Kidney epithelial cell (primary cell): ENCODE results near the gene ZNF549. TPM values are rescaled to one million over a fixed set of nuclear protein-coding genes. Genes with fewer than 3 reads are reported as not detected.
"Not testable (repeated sequence)": the region's sequence is repeated elsewhere in the genome, so short reads cannot be mapped to it uniquely, and the experiment has no call there.

ENCODE experiments used
- DNase-seq: peaks from one replicate; pipeline ENCODE4 v3.0.0-alpha.2; 2010; ENCODE audit warnings: low read depth
- H3K27me3 ChIP-seq: 2 replicates; pipeline ENCODE4 v1.6.0; 2011; ENCODE audit warnings: low read length; ENCODE audit not compliant: control insufficient read depth, insufficient read depth
- H3K36me3 ChIP-seq: 2 replicates; pipeline ENCODE4 v1.5.1; 2011; ENCODE audit warnings: low read length; ENCODE audit not compliant: control insufficient read depth, insufficient read depth
- H3K4me3 ChIP-seq: 2 replicates; pipeline ENCODE4 v1.5.1; 2011; ENCODE audit warnings: low read depth, mild to moderate bottlenecking, control low read depth, low read length
- total RNA-seq: library from RNA; depleted of rRNA; stranded (reverse); fragments of >200 nt; gene quantifications from 2 replicates; pipeline ENCODE4 v1.2.3, GENCODE V29; 2015
- TF ChIP-seq, protein P1 (sequence below): IDR thresholded peaks from 2 replicates; pipeline ENCODE4 v1.5.1; 2011; ENCODE audit warnings: mild to moderate bottlenecking, moderate library complexity, low read length, control low read depth, inconsistent platforms; ENCODE audit not compliant: insufficient read depth, poor library complexity, severe bottlenecking

The ZNF549 gene
- 4.8 and 5.1 TPM in 2 replicates for total RNA-seq

DNA sequence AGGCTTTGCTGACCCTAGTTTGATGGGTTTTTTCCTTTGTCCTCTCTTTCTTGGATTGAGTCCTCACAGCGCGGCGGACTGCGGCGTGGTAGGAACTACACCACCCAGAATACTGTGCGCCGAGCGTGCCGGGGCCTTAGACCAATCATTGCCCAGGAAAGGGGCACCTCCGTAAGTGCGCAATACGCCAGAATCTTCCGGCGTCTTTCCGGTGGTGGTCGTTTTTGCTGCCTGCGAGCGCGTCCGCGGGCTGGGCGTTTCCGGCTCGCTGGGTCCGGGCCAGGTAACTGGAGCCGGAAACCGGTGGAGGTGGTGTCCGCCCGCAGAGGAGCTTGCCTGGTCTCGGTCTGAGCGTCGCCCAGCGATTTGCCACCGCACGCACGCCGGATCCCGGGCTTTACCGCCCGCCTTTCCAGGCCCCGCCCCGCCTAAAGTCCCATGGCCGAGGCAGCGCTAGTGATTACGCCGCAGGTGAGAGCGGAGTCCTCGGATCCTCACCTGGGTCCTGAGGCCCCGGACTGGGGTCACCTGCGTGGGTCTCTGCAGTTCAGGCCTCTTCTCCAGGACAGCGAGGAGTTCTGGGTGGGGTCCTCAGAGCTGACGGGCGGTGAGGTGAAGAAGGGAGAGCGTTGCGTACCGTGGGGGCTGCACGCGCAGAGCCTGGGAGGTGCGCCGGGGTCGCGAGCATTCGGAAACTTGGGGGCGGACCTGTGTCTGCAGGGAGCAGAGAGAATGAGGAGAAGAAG, at the start of gene ZNF549:
Gene ZNF549, plus strand, starts transcription at position 221 of the 746 bp plus-strand sequence. Its CDS starts 218 bp downstream, at position 439.
- Histone ChIP-seq H3K36me3 (no peaks in the 10 kb centered on the region), H3K27me3 (no peaks in the 10 kb centered on the region), H3K4me3 (peak within 1 kb of the TSS; percentile 94)
- TF ChIP-seq, protein P1, sequence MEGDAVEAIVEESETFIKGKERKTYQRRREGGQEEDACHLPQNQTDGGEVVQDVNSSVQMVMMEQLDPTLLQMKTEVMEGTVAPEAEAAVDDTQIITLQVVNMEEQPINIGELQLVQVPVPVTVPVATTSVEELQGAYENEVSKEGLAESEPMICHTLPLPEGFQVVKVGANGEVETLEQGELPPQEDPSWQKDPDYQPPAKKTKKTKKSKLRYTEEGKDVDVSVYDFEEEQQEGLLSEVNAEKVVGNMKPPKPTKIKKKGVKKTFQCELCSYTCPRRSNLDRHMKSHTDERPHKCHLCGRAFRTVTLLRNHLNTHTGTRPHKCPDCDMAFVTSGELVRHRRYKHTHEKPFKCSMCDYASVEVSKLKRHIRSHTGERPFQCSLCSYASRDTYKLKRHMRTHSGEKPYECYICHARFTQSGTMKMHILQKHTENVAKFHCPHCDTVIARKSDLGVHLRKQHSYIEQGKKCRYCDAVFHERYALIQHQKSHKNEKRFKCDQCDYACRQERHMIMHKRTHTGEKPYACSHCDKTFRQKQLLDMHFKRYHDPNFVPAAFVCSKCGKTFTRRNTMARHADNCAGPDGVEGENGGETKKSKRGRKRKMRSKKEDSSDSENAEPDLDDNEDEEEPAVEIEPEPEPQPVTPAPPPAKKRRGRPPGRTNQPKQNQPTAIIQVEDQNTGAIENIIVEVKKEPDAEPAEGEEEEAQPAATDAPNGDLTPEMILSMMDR: no peak
- peak; percentile 79 for DNase-seq

DNA sequence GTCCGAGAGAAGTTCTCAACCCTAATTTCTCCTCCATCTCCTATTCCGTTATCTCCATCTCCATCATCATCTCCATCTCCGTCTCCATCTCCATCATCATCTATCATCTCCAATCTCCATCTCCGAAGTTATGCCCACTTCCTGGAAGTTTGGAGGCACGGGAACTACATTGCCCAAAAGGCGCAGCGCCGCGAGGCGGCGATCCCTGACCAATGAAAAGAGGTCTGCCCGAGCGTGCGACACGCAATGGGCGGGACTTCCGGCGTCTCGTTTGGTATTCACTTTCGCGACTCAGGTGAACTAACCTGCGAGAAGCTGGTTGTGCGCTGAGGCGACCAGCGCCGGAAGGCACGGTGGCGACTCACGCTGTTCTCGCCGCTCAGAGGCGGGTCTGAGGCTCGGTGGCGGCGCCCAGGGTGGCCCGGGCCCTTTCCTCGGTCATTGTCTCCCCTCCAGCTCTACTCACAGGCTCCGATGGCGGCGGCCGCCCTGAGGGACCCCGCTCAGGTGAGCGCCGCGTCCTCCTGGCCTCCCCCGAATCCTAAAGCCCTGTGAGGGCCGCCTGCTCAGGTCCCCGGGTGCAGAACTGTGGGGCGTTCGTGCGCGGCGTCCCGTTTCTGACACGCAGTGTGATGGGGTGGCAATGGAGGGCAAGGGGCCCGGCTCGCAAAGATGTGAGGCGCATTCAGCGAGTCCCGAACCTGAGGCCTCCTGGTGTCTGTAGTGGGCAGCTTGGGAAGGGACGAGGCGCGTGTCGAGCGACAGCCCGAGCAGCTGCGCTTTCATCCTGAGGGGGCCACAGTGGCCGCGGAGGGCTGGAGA, 39.5 kb upstream of the ZNF549 start, which contains the start of gene ZNF419:
Gene ZNF419, plus strand, starts transcription at position 274 of the 822 bp plus-strand sequence. Its CDS starts 201 bp downstream, at position 475.
- not testable (repeated sequence) for H3K27me3 ChIP-seq, H3K36me3 ChIP-seq
- DNase-seq: peak; percentile 70
- peak within 1 kb of the TSS; percentile 77 for H3K4me3 ChIP-seq

DNA sequence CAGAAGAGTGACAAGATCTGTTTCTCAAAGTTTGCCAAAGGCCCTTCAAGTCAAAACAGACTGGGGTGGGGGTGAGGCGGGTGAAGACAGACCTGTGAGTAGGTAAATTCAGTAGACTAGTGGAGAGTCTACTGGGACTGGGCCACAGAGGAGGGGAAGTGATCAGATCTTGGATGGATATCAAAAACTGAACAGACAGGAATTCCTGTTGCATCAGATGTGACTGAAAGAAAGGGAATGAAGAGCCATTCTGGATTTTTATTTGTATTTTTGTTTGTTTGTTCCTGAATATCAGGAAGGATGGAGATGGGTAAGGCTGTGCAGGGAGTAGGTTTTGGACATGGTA, 38.9 kb upstream of the ZNF549 start:
- not testable (repeated sequence) for DNase-seq, H3K27me3 ChIP-seq, H3K36me3 ChIP-seq
- H3K4me3 ChIP-seq: peak overlapping the region; percentile 26

DNA sequence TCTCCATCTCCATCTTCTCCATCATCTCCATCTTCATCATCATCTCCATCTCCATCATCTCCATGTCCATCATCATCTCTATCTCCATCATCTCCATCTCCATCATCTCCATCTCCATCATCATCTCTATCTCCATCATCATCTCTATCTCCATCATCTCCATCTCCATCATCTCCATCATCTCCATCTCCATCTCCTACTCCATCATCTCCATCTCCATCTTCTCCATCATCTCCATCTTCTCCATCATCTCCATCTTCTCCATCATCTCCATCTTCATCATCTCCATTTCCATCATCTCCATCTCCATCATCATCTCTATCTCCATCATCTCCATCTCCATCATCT, 27.9 kb upstream of the ZNF549 start:
- DNase-seq, H3K4me3 ChIP-seq, H3K27me3 ChIP-seq, H3K36me3 ChIP-seq: not testable (repeated sequence)

DNA sequence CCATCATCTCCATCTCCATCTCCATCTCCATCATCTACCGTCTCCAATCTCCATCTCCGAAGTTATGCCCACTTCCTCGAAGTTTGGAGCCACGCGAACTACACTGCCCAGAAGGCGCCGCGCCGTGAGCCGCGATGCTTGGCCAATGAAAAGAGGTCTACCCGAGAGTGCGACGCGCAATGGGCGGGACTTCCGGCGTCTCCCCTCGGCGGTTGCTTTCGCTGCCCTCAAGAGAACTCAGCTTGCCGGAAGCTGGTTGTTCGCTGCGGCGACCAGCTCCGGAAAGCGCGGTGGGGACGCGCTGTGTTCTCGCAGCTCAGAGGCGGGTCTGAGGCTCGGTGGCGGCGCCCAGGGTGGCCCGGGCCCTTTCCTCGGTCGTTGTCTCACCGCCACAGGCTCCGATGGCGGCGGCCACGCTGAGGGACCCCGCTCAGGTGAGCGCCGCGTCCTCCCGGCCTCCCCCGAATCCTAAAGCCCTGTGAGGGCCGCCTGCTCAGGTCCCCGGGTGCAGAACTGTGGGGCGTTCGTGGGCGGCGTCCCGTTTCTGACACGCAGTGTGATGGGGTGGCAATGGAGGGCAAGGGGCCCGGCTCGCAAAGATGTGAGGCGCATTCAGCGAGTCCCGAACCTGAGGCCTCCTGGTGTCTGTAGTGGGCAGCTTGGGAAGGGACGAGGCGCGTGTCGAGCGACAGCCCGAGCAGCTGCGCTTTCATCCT, 27.3 kb upstream of the ZNF549 start, which contains the start of gene ZNF773:
Gene ZNF773, plus strand, starts transcription at position 259 of the 716 bp plus-strand sequence. Its CDS starts 143 bp downstream, at position 402.
- H3K27me3 ChIP-seq, H3K36me3 ChIP-seq: not testable (repeated sequence)
- H3K4me3 ChIP-seq: peak within 1 kb of the TSS; percentile 77
- DNase-seq: peak; percentile 77

DNA sequence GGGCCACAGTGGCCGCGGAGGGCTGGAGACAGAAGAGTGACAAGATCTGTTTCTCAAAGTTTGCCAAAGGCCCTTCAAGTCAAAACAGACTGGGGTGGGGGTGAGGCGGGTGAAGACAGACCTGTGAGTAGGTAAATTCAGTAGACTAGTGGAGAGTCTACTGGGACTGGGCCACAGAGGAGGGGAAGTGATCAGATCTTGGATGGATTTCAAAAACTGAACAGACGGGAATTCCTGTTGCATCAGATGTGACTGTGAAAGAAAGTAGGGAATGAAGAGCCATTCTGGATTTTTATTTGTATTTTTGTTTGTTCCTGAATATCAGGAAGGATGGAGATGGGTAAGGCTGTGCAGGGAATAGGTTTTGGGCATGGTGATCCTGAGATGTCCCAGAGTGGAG, 26.8 kb upstream of the ZNF549 start:
- not testable (repeated sequence) for DNase-seq, H3K36me3 ChIP-seq, H3K27me3 ChIP-seq
- H3K4me3 ChIP-seq: peak overlapping the region; percentile 28

DNA sequence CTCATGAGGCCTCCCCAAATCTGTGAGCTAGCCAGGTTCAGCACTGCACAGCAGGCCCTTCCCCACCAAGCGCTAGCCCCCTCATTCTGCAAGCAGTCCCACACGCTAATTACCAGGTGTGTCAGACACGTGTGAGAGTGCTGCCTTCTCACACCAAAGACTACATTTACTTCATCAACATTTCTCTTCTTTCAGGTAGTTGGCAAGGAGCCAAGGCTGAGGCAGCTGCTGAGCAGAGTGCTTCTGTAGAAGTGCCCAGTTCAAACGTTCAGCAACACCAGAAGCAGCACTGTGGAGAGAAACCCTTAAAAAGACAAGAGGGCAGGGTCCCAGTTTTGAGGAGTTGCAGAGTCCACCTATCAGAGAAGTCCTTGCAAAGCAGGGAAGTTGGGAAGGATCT, 21.0 kb upstream of the ZNF549 start:
- DNase-seq: no peak
- Histone ChIP-seq H3K36me3 (no peaks in the 10 kb centered on the region), H3K27me3 (no peaks in the 10 kb centered on the region), H3K4me3 (no peak overlapping the region)
- TF ChIP-seq, protein P1: no peak

DNA sequence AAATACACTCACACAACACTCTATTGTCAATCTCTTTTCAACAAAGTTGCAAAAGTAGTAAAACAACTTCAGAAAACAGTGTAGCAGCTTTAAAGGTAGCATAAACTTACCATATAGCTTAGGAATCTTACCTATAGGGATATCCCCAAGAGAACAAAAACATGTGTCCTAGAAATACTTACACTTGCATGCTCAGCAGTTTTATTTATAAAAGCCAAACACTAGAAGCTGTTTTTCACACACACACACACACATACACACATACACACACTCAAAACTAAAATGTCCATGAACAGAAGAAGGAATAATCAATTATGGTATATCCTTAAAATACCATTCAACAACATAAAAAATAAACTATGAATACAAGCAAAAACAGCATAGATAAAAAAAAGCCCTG, 15.7 kb upstream of the ZNF549 start:
- no peaks in the 10 kb centered on the region for H3K27me3 ChIP-seq
- TF ChIP-seq, protein P1: no peak
- H3K4me3 ChIP-seq: no peak overlapping the region
- H3K36me3 ChIP-seq: no peaks in the 10 kb centered on the region
- DNase-seq: no peak
